ENCODE data around the gene C19orf44. TPM values are rescaled to one million over a fixed set of nuclear protein-coding genes. Genes with fewer than 3 reads are reported as not detected.

C19orf44 gene
- total RNA-seq = 6.9 and 7.5 TPM in 2 replicates

DNA sequence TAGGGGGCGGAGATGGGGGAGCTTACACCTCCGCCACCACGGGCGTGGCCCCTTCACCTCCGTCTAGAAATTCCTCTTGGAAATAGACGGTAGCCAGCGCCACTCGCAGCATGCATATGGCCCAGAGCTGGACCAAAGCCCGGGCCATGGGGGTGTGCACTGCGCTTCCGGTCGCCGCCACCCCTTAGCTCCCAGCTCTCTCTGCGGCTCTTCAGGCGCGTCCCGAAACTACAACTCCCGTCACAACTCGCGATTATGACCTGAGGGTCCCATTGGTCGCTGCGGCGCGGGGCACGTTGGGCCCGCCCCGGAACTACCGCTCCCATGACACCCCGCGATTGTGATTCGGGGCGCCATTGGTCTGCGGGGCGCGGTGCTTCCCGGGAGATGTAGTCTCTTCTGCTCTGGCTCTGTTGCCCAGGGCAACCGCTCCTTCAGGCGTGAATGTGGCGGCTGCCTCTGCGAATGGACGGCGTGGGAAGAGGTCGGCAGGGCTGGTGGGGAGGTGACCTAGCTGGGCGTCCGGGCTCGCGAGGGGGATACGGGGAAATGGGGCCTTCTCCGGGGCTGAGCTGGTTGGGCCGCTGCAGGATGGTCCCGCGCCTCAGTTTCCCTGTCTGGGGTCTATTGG, at the start of gene C19orf44, which contains the start of gene CALR3:
TSS of gene C19orf44 (plus strand) at position 413 of the 631 bp plus-strand sequence. CDS start 4,399 bp downstream, outside the sequence.
TSS of gene CALR3 (minus strand) at position 186 of the 631 bp plus-strand sequence. CDS start at position 148, 38 bp downstream.

DNA sequence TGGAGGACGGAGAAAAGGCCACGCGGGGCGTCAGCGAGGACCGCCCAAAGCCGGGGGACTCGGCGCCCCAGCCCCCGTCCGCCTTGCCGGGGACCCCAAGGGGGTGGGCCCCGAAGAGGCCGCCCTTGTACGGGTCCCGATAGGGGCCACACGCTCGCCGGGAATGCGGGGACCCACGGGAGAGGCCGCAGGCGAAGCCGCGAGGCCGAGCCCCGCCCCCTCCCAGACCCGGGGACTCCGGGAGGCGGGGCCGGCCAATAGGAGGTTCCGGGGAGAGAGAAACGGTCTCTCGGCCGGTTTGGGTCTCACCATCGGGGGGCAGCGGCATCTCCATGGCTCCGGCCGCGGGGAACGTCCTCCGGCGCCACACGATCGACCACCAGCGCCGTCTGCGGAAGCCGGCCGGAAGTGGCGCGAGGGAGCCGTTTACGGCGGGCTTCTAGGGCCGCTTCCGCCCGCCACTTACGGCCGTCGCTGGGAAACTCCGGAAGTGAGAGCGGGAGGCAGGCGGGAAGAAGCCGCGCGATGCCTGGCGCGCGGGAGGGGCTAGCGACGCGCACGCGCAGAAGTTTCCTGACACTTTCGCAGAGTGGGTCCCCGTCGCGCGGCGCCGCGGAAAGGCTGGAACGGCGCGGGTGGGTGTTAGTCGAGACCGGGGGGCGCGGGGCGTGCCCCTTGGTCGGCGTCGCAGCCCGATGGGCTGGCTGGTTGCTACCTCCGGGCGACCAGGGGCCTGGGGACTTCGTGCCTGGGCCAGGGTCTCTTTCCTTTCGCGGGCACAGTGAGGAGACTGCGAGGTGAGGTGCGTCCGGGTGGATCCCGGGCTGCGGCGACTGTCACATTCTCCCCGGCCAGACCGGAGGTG, 46.1 kb downstream of the C19orf44 start, which contains the start of gene CHERP:
TSS of gene CHERP (minus strand) at position 393 of the 865 bp plus-strand sequence. CDS start at position 334, 59 bp downstream.

Small RNAs within 50 kb of the gene (small RNA-seq; reads per million reads assigned to genes)
- gene RN7SL146P = not detected

Other genes starting within 250 kb of the C19orf44 start
- 8.0 and 8.3 TPM in 2 replicates for gene KLF2, start 171.6 kb upstream of the C19orf44 start, total RNA-seq
- 18.1 and 19.0 TPM in 2 replicates for gene EPS15L1, start 24.4 kb upstream of the C19orf44 start, total RNA-seq
- gene CALR3, start 227 bp upstream of the C19orf44 start, total RNA-seq = 0.13 TPM in 1 of 2 replicates, not detected in the other
- gene CHERP, start 46.0 kb downstream of the C19orf44 start, total RNA-seq = 10.6 and 13.4 TPM in 2 replicates
- gene SLC35E1, start 76.0 kb downstream of the C19orf44 start, total RNA-seq = 31.5 and 40.2 TPM in 2 replicates
- gene MED26, start 131.8 kb downstream of the C19orf44 start, total RNA-seq = 6.5 and 8.0 TPM in 2 replicates
- gene SMIM7, start 163.8 kb downstream of the C19orf44 start, total RNA-seq = 45.9 and 51.7 TPM in 2 replicates
- gene TMEM38A, start 164.7 kb downstream of the C19orf44 start, total RNA-seq = 2.3 and 2.6 TPM in 2 replicates
- not detected in 2 replicates for gene NWD1, start 223.5 kb downstream of the C19orf44 start, total RNA-seq